ENCODE results near the gene USP17L20. TPM values are rescaled to one million over a fixed set of nuclear protein-coding genes. Genes with fewer than 3 reads are reported as not detected.
"Not testable (repeated sequence)": the region's sequence is repeated elsewhere in the genome, so short reads cannot be mapped to it uniquely, and the experiment has no call there.

USP17L20 gene, protein sequence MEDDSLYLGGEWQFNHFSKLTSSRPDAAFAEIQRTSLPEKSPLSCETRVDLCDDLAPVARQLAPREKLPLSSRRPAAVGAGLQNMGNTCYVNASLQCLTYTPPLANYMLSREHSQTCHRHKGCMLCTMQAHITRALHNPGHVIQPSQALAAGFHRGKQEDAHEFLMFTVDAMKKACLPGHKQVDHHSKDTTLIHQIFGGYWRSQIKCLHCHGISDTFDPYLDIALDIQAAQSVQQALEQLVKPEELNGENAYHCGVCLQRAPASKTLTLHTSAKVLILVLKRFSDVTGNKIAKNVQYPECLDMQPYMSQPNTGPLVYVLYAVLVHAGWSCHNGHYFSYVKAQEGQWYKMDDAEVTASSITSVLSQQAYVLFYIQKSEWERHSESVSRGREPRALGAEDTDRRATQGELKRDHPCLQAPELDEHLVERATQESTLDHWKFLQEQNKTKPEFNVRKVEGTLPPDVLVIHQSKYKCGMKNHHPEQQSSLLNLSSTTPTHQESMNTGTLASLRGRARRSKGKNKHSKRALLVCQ
- total RNA-seq, result not detected

GRCh38 chr4:9257824-9258223, at the start of gene USP17L20:
USP17L20 (plus strand) TSS chr4:9258124; CDS start chr4:9258124, 0 bp downstream.
- DNase-seq; H3K4me3 Mint-ChIP-seq; H3K27ac Mint-ChIP-seq; ATAC-seq; H3K4me1 Mint-ChIP-seq (ENCODE audit: low read depth); CTCF ChIA-PET; POLR2A ChIA-PET; H3K9me3 Mint-ChIP-seq; intact Hi-C loops (cut with micrococcal nuclease); H3K27me3 Mint-ChIP-seq; H3K36me3 Mint-ChIP-seq (ENCODE audit: low read depth): not testable (repeated sequence)

DNA sequence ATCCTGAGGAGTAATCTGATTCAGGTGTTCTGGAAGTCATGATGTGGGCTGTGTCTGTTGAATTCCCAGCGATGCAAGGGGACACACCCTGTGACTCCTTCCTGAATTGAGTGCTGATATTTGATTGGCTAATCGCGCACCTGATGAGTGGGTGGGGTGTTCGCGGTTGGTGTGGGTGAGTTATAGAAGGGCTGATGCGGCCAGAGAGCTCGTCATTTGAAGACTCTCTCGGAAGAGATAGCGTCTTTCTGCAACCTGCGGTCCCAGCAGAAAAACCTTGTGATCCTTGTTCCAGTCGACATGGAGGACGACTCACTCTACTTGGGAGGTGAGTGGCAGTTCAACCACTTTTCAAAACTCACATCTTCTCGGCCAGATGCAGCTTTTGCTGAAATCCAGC, 47.6 kb upstream of the USP17L20 start, which contains the start of gene USP17L10:
Gene USP17L10, plus strand, starts transcription at position 301 of the 400 bp plus-strand sequence. Its CDS starts 0 bp downstream, at position 301.
- POLR2A ChIA-PET; H3K27ac Mint-ChIP-seq; H3K27me3 Mint-ChIP-seq; H3K9me3 Mint-ChIP-seq; DNase-seq; CTCF ChIA-PET; intact Hi-C loops (cut with micrococcal nuclease); H3K4me1 Mint-ChIP-seq (ENCODE audit: low read depth); ATAC-seq; H3K4me3 Mint-ChIP-seq; H3K36me3 Mint-ChIP-seq (ENCODE audit: low read depth): not testable (repeated sequence)

GRCh38 chr4:9214701-9215100, 43.2 kb upstream of the USP17L20 start:
- DNase-seq; ATAC-seq; H3K4me3 Mint-ChIP-seq; POLR2A ChIA-PET; H3K9me3 Mint-ChIP-seq; CTCF ChIA-PET; H3K27ac Mint-ChIP-seq; H3K36me3 Mint-ChIP-seq (ENCODE audit: low read depth); intact Hi-C loops (cut with micrococcal nuclease); H3K4me1 Mint-ChIP-seq (ENCODE audit: low read depth); H3K27me3 Mint-ChIP-seq: not testable (repeated sequence)

DNA sequence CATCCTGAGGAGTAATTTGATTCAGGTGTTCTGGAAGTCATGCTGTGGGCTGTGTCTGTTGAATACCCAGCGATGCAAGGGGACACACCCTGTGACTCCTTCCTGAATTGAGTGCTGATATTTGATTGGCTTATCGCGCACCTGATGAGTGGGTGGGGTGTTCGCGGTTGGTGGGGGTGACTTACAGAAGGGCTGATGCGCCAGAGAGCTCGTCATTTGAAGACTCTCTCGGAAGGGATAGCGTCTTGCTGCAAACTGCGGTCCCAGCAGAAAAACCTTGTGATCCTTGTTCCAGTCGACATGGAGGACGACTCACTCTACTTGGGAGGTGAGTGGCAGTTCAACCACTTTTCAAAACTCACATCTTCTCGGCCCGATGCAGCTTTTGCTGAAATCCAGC, 42.8 kb upstream of the USP17L20 start, which contains the start of gene USP17L11:
Gene USP17L11, plus strand, starts transcription at position 301 of the 400 bp plus-strand sequence. Its CDS starts 0 bp downstream, at position 301.
- DNase-seq; intact Hi-C loops (cut with micrococcal nuclease); CTCF ChIA-PET; H3K9me3 Mint-ChIP-seq; ATAC-seq; H3K36me3 Mint-ChIP-seq (ENCODE audit: low read depth); H3K27me3 Mint-ChIP-seq; POLR2A ChIA-PET; H3K27ac Mint-ChIP-seq; H3K4me1 Mint-ChIP-seq (ENCODE audit: low read depth); H3K4me3 Mint-ChIP-seq: not testable (repeated sequence)

- H3K27ac Mint-ChIP-seq; H3K4me3 Mint-ChIP-seq; CTCF ChIA-PET; H3K36me3 Mint-ChIP-seq (ENCODE audit: low read depth); intact Hi-C loops (cut with micrococcal nuclease); ATAC-seq; DNase-seq; H3K9me3 Mint-ChIP-seq; H3K4me1 Mint-ChIP-seq (ENCODE audit: low read depth); H3K27me3 Mint-ChIP-seq; POLR2A ChIA-PET: not testable (repeated sequence)
Measured at GRCh38 chr4:9219852-9220251, 38.1 kb upstream of the USP17L20 start, which contains the start of gene USP17L12. USP17L12 (plus strand) TSS chr4:9220152; CDS start chr4:9220152, 0 bp downstream.

- H3K4me1 Mint-ChIP-seq (ENCODE audit: low read depth); H3K4me3 Mint-ChIP-seq; H3K27me3 Mint-ChIP-seq; intact Hi-C loops (cut with micrococcal nuclease); H3K36me3 Mint-ChIP-seq (ENCODE audit: low read depth); POLR2A ChIA-PET; H3K27ac Mint-ChIP-seq; CTCF ChIA-PET; H3K9me3 Mint-ChIP-seq; ATAC-seq; DNase-seq: not testable (repeated sequence)
Measured at GRCh38 chr4:9224596-9224995, 33.3 kb upstream of the USP17L20 start, which contains the start of gene USP17L13. USP17L13 (plus strand) TSS chr4:9224896; CDS start chr4:9224896, 0 bp downstream.

GRCh38 chr4:9230249-9230648, 27.7 kb upstream of the USP17L20 start:
- H3K4me1 Mint-ChIP-seq (ENCODE audit: low read depth); H3K27ac Mint-ChIP-seq; ATAC-seq; H3K36me3 Mint-ChIP-seq (ENCODE audit: low read depth); H3K4me3 Mint-ChIP-seq; H3K9me3 Mint-ChIP-seq; CTCF ChIA-PET; intact Hi-C loops (cut with micrococcal nuclease); POLR2A ChIA-PET; H3K27me3 Mint-ChIP-seq: not testable (repeated sequence)
- peak; percentile 0 for DNase-seq

- CTCF ChIA-PET; H3K4me1 Mint-ChIP-seq (ENCODE audit: low read depth); ATAC-seq; POLR2A ChIA-PET; H3K27me3 Mint-ChIP-seq; H3K27ac Mint-ChIP-seq; intact Hi-C loops (cut with micrococcal nuclease); DNase-seq; H3K9me3 Mint-ChIP-seq; H3K36me3 Mint-ChIP-seq (ENCODE audit: low read depth); H3K4me3 Mint-ChIP-seq: not testable (repeated sequence)
Measured at GRCh38 chr4:9234085-9234484, 23.8 kb upstream of the USP17L20 start, which contains the start of gene USP17L15. USP17L15 (plus strand) TSS chr4:9234385; CDS start chr4:9234385, 0 bp downstream.

DNA sequence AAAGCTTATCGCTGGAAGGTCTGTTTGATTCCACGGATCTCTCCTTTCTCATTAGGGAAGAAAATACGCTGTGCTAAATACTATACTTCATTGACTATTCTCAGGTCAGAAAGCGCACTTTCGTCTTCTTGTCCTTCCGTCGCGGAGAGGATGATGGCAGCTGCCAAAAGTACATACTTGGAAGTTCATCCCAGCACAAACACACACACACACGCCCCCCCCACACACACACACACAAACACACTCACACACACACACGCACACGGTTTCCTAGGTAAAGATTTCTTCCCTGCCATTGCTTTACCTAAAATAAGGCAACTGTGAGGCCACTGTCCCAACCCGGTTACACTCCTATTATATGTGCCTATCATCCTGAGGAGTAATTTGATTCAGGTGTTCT, 19.5 kb upstream of the USP17L20 start:
- CTCF ChIA-PET; H3K4me1 Mint-ChIP-seq (ENCODE audit: low read depth): not testable (repeated sequence)

GRCh38 chr4:9243579-9243978, 14.3 kb upstream of the USP17L20 start, which contains the start of gene USP17L17:
USP17L17 (plus strand) TSS chr4:9243879; CDS start chr4:9243879, 0 bp downstream.
- H3K36me3 Mint-ChIP-seq (ENCODE audit: low read depth); DNase-seq; POLR2A ChIA-PET; H3K4me1 Mint-ChIP-seq (ENCODE audit: low read depth); intact Hi-C loops (cut with micrococcal nuclease); H3K27me3 Mint-ChIP-seq; H3K4me3 Mint-ChIP-seq; ATAC-seq; CTCF ChIA-PET; H3K9me3 Mint-ChIP-seq; H3K27ac Mint-ChIP-seq: not testable (repeated sequence)

More for the DNA sequence above, 19.5 kb upstream of the USP17L20 start:
- POLR2A ChIA-PET; ATAC-seq; intact Hi-C loops (cut with micrococcal nuclease); H3K36me3 Mint-ChIP-seq (ENCODE audit: low read depth); H3K4me3 Mint-ChIP-seq; H3K9me3 Mint-ChIP-seq; H3K27ac Mint-ChIP-seq; H3K27me3 Mint-ChIP-seq; DNase-seq: not testable (repeated sequence)

DNA sequence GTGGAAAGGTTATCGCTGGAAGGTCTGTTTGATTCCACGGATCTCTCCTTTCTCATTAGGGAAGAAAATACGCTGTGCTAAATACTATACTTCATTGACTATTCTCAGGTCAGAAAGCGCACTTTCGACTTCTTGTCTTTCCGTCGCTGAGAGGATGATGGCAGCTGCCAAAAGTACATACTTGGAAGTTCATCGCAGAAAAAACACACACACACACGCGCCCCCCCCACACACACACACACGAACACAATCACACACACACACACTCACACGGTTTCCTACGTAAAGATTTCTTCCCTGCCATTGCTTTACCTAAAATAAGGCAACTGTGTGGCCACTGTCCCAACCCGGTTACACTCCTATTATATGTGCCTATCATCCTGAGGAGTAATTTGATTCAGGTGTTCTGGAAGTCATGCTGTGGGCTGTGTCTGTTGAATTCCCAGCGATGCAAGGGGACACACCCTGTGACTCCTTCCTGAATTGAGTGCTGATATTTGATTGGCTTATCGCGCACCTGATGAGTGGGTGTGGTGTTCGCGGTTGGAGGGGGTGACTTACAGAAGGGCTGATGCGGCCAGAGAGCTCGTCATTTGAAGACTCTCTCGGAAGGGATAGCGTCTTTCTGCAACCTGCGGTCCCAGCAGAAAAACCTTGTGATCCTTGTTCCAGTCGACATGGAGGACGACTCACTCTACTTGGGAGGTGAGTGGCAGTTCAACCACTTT, 9.8 kb upstream of the USP17L20 start, which contains the start of gene USP17L18:
Gene USP17L18, plus strand, starts transcription at position 678 of the 728 bp plus-strand sequence. Its CDS starts 0 bp downstream, at position 678.
- H3K9me3 Mint-ChIP-seq; H3K27me3 Mint-ChIP-seq; CTCF ChIA-PET; intact Hi-C loops (cut with micrococcal nuclease); H3K36me3 Mint-ChIP-seq (ENCODE audit: low read depth); H3K4me3 Mint-ChIP-seq; POLR2A ChIA-PET; H3K27ac Mint-ChIP-seq; H3K4me1 Mint-ChIP-seq (ENCODE audit: low read depth); ATAC-seq: not testable (repeated sequence)
- DNase-seq, result peak; percentile 0

Measured in activated CD8-positive, alpha-beta T cell treated with anti-CD3 and anti-CD28 coated beads for 36 hours (primary cell).